Measurements from ENCODE around the gene FGF19.
A peak's percentile ranks its signal among the peaks of the same experiment; 100 is the strongest.
"Not testable (repeated sequence)": the region's sequence is repeated elsewhere in the genome, so short reads cannot be mapped to it uniquely, and the experiment has no call there.

Gene FGF19

GRCh38 chr11:69695581-69695980, 8.2 kb downstream of the FGF19 start:
- no peak for DNase-seq

GRCh38 chr11:69694781-69695180, 9.0 kb downstream of the FGF19 start:
- no peak for DNase-seq

- DNase-seq = no peak
These were observed 11.4 kb downstream of the FGF19 start for GRCh38 chr11:69692422-69692821.

DNA sequence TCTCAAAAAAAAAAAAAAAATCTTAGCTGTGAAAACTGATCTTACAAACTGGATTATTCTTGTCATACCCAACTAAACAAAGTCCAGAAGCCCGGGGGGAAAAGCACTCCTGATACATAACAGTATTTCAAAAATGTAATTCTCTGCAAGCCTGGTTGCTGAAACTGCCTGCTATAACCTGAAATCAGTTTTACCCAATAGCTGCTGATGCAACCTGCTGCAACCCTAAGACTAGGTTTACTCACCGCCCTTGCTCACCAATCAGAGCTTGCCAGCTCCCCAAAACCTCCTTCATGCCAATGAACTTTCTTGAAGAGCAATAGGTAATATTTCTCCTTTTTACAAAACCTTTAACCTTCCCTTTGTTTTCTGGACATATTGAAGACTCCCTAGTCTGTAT, 12.4 kb downstream of the FGF19 start:
- no peak for DNase-seq

DNA sequence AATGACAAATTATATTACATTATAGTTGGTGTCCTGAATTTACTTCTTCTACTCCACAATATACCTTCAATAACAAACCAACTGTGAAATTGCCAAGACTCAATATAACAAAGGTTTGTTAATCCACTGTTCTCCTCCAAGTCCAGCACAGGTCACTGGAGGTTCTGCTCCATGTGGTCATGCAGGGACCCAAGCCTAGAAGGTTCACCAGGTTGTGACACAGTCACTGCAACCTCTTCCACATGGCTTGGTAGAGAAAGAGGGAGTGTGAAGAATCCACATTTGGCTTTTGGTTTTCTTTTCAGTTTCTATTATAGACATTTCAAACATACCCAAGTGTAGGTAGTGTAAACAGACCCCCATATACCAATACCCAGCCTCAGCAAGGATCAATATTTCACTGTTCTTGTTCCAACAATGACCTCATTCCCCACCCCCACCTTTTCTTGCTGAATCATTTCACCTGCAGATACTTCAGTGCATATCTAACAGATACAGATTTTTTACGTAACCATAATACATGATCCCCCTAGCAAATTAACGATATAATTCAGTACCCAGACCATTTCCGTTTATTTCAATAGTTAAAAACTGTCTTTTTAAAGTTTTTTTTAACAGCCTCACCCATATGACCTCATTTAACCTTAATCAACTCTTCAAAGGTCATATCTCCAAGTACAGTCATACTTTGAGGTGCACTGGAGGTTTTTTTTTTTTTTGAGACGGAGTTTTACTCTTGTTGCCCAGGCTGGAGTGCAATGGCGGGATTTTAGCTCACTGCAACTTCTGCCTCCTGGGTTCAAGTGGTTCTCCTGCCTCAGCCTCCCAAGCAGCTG, 14.1 kb downstream of the FGF19 start:
- DNase-seq = no peak

- DNase-seq = not testable (repeated sequence)
These were observed 15.7 kb downstream of the FGF19 start for GRCh38 chr11:69687969-69688771.

- DNase-seq = no peak
These were observed 17.0 kb downstream of the FGF19 start for GRCh38 chr11:69686856-69687255.

GRCh38 chr11:69686452-69686851, 17.4 kb downstream of the FGF19 start:
- DNase-seq = no peak

DNA sequence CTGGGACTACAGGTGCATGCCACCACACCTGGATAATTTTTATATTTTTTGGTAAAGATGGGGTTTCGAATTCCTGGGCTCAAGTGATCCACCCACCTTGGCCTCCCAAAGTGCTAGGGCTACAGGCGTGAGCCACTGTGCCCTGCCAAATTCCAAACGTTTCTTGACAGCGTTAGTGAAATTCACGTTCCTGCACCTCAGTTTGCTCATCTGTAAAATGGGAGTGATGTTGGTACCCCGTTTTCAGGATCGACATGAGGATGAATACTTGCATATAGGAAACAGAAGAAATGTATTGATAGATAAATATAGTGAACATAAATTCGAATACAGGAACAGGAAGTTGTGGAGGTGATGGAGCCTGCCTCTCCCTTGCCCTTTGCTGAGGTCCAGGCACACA, 18.5 kb downstream of the FGF19 start:
- no peak for DNase-seq

GRCh38 chr11:69684651-69685050, 19.2 kb downstream of the FGF19 start:
- no peak for DNase-seq

GRCh38 chr11:69683764-69684333, 20.0 kb downstream of the FGF19 start:
- no peak for DNase-seq

DNA sequence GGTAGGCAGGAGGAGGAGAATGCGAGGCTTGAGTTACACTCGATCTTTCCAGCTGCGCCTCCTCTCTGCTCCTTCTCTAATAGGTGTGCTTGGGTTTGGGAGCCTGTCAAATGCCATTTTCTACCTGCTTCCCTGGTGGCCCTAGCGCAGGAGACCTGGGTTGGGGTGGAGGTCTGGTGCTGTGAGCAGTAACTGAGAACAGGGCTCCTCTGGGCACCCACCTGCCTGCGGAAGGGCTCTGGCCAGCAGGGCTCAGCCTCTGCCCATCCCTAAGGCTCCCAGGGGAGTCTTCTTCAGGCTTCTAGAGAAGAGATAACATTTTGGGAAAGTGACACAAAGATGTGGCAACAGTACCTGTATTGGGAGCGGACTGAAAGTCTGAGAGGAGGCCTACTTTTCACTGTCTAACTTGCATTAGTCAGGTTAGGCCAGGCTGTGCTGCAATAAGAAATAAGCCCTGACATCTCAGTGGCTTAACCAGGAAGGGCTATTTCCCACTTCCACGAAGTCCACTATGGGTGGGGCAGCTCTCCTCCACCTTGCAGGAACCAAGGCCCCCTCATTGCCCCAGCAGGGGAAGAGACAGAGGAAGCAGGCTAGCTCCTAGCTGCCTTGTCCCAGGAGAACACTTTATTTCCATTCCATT, 21.0 kb downstream of the FGF19 start:
- no peak for DNase-seq

- no peak for DNase-seq
These were observed 21.6 kb downstream of the FGF19 start for GRCh38 chr11:69682221-69682620.

- DNase-seq = no peak
These were observed 23.1 kb downstream of the FGF19 start for GRCh38 chr11:69680688-69681087.

DNA sequence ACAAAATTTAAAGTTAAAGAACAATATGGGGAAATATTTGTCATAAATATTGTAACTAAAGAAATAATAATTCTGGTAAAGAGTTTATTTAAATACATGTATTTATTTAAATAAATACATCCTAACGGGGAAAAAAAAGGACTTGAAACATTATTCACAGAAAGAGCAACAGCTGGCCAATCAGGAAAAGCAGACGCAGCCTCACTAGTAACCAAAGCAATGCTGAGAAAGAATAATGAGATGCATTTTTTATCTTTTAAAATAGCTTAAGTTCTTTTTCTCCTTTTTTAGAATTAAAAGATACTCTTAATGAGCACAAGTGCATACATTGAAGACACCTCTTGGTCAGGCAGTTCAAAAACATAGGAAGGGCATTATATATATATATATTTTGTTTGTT, 26.1 kb downstream of the FGF19 start:
- DNase-seq = no peak

DNA sequence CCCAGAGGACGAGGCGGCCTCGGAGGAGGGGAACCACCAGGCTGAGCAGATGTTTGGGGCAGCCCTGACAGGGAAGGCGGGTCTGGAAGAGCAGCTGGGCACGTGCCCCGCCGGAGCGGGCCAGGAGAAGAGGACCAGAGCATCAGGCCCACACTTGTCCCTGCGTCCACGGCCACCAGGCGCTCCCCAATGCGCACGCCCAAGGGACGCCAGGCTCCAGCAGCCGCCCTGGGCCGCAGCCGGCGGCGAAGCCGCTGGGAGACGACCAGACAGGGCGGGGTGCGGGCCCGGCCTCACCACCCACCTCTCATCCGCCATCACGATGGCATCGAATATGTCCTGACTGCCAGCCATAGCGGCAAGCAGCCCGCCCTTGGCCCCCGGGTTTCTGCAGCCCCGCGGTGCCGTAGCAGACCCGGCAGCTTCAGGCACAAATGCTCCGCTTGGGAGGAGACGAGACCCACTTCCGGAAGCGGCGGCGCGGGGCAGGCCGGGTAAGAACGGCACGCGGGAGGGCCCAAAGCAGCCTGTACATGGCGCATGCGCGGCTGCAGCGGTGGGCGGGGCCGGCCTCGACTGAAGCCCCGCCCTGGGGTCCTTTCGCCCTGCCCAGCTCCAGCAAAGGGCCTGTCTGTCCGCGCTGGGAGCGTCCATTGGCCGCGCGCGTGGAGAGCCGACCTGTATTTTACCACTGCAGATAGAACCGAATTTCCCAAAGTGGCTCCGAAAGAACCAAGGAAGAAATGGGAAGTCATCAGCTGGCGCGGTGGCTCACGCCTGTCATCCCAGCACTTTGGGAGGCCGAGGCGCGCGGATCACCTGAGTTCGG, 28.7 kb downstream of the FGF19 start, which contains the start of gene LTO1:
LTO1 (minus strand) TSS at position 468 of the 829 bp plus-strand sequence; CDS start at position 354, 114 bp downstream.
- peak; percentile 96 for DNase-seq

DNA sequence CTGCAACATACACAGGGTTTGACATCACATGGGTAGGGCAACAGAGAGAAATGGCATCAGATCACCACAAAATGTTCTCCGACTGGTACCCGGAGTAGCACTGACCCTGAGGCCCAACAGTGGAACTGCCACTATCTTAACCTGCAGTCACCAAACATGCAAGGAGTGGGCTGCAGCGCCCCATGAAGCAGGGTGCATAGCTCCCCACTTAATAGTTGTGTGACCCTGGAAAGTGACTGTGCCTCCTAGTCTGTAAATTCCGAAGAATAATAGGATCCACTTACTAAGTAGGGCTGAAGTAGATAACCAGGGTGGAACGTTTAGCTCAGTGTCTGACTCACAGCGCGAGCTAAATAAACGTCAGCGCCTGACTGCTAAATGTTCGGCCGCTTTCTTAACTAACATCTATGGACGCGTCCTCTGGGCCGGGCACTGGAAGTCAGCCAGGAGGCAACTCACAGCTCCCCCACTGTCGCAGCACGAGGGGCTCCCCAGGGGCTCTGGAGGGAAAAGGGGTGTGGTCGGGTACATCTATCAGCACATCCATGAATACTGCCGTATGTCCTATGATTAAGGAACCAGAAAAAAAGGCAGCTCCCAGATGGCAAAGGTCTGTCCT, 29.4 kb downstream of the FGF19 start:
- peak; percentile 14 for DNase-seq

- no peak for DNase-seq
These were observed 31.9 kb downstream of the FGF19 start for GRCh38 chr11:69671734-69672465.

DNA sequence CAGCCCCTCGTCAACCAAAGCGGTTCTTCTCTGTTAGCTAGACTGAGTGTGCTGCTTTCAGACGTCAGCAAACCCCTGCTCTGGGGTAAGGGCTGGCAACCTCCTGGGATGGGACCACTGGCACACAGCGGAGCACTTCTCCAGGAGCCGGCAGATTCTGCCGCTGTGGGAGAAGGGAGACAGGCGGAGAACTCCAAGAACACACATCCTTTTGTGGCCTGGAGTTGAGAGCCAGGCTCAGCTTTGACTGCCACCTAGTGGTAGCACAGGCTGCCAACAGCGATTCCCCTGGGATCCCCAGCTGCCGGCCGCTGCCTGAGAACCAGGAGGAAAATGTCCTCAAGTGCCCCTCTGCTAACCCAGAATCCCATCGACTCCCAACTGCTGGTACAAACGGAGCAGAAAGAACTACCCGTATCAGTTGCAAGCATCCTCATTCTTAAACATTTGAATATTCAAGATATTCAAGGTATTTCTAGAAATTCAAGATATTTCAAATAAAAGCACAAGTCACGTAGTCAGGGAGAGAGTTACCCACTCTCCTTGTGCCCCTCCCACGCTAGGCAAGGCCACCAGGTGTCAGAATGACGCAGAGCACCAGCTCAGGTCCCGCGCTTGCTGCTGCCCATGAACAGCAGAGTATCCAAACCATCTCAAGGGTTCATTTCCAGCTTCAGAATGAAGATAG, 33.5 kb downstream of the FGF19 start:
- peak; percentile 67 for DNase-seq

DNA sequence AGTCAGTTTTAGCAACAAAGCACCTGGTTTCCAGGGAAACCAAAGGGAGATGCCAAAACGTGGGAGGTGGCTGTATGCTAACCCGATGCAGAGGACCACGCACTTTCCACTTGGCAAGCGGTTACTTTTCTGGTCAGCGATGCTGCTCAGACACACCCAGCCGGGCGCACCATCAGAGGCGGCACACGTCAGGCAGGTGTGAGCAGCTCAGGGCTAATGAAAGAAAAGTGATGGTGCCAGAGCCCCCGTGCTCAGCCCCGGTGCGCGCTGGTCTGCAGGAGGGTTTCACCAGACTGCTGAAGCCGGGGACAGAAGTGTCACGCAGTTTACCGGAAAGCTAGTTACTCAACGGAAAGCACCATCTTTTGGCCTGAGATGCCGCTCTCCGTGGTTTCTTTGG, 34.3 kb downstream of the FGF19 start:
- DNase-seq = no peak
